Uterine smooth muscle cell (primary cell): ENCODE data around the gene ATXN2L. TPM values are rescaled to one million over a fixed set of nuclear protein-coding genes. Genes with fewer than 3 reads are reported as not detected.

Source experiments
- total RNA-seq: library from RNA; depleted of rRNA; stranded (reverse); fragments of >200 nt; gene quantifications from 2 replicates; pipeline ENCODE4 v1.2.3, GENCODE V29; 2014

Gene ATXN2L, protein sequence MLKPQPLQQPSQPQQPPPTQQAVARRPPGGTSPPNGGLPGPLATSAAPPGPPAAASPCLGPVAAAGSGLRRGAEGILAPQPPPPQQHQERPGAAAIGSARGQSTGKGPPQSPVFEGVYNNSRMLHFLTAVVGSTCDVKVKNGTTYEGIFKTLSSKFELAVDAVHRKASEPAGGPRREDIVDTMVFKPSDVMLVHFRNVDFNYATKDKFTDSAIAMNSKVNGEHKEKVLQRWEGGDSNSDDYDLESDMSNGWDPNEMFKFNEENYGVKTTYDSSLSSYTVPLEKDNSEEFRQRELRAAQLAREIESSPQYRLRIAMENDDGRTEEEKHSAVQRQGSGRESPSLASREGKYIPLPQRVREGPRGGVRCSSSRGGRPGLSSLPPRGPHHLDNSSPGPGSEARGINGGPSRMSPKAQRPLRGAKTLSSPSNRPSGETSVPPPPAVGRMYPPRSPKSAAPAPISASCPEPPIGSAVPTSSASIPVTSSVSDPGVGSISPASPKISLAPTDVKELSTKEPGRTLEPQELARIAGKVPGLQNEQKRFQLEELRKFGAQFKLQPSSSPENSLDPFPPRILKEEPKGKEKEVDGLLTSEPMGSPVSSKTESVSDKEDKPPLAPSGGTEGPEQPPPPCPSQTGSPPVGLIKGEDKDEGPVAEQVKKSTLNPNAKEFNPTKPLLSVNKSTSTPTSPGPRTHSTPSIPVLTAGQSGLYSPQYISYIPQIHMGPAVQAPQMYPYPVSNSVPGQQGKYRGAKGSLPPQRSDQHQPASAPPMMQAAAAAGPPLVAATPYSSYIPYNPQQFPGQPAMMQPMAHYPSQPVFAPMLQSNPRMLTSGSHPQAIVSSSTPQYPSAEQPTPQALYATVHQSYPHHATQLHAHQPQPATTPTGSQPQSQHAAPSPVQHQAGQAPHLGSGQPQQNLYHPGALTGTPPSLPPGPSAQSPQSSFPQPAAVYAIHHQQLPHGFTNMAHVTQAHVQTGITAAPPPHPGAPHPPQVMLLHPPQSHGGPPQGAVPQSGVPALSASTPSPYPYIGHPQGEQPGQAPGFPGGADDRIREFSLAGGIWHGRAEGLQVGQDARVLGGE
- total RNA-seq, result 62.1 and 67.1 TPM in 2 replicates

DNA sequence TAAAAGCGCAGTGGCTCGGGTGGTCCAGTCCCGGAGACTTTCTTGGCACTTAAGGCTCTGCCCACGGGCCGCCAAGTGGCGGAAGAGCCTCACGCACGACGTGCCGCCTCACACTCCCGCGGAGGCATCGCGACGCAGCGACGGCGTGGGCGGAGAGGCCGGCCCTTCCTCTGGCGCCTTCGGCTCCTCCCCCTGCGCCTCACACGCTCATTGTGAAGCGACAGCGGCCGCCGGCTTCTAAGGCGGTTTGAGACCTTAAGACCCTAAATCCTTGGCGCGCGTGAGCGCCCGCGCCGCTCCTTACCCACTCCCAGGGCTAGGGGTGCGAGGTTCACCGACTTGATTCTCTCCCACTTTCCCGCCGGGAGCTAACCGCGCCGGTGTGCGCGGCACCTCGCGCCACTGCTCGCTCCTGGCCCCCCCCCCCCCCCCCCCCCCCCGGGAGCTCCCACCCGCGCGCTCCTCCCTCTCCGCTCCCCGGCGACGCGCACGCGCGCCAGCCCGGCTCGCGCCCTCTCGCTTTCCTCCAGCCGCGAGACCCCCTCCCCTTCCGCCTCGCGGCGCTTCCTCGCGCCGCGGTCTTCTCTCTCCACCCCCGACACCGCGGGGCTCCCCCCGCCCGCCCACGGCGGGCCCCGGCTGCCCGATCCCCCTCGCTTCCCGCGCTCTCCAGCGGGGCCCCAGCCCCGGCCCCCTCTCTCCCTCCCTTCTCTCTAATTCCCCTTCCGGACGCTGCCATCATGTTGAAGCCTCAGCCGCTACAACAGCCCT lies at the start of gene ATXN2L:
ATXN2L (plus strand) TSS at position 480 of the 771 bp plus-strand sequence; CDS start at position 741, 261 bp downstream.

DNA sequence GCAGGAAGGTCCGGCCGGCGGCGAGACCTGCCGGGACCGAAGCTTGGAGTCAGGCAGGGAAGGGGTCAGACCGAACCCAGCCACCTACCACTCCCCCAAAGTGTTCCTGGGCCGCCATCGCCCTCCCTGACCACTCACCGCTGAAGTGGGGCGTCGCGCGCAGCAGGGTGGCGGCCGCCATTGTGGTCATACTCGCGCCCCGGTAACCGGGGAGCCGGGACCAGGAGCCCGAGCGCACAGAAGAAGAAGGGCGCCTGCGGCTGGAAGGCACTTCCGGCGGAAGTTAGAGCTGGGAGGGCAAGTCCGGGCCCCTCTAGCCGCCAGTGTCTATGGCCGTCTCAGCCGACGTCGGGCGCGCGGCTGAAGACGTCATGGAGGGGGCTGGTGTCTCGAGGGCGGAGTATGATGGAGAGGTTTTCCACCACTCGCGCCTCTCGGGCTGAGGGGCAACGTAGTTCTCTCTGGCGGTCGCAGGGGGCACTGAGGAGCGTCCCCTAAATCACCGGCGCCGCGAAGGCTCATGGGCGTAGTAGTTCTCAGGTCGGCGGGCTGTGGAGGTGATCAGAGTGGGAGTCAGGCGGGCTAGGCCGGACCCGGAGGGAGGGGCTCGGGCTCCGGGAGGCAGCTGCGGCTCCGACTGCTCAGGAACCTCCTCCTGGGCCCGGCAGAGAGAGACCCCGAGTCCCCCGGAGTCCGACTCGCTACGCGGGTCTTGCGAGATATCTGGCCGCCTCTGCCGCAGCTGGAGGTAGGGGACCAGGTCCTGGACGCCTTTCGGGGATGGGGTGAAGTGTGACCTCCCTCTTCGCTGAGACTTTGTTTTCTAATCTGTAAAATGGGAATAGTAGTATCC lies 23.5 kb downstream of the ATXN2L start, which contains the start of gene TUFM:
TUFM (minus strand) TSS at position 269 of the 853 bp plus-strand sequence; CDS start at position 190, 79 bp downstream.

DNA sequence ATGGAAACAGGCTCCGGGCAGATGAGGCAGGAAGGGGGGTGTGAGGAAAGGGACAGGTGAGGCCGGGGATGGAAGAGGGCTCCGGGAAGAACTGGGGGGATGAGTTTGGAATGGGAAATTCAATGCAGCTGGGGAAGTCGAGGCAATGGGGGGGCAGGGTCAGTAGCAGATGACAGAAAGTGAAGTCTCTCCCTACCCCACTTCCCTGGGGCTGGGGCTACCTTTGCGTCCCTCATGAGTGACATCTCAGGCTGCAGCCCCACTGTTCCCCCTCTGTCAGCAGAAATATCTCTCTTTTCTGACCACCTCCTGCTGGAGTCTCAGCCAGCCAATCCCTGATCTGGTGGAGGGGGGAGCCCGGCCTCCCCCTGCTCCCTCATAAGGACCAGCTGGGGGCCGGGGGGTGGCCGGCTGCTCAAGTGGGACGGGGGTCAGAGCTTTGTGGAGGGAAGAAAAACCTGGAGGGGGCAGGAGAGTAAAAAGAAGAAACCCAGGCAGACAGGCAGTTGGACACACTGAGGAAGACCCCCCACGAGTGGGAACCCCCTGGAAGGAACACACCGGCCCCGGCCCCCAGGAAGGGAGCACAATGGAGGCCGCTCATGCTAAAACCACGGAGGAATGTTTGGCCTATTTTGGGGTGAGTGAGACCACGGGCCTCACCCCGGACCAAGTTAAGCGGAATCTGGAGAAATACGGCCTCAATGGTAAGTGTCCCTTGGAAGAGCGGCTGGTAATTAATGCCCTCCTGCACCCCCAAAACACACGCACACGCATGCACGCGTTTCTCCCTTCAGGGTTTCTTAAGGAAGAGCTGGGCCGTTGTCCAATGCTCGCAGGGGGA lies 55.5 kb downstream of the ATXN2L start, which contains the start of gene ATP2A1:
ATP2A1 (plus strand) TSS at position 406 of the 844 bp plus-strand sequence; CDS start at position 590, 184 bp downstream.

Other genes with a start within 250 kb of the ATXN2L start
- under 0.01 TPM in 1 of 2 replicates, not detected in the other for gene SULT1A2, start 225.9 kb upstream of the ATXN2L start, total RNA-seq
- 0.77 and 0.87 TPM in 2 replicates for gene SULT1A1, start 213.0 kb upstream of the ATXN2L start, total RNA-seq
- gene NPIPB8, start 184.9 kb upstream of the ATXN2L start, total RNA-seq, result under 0.01 and 0.12 TPM in 2 replicates
- gene EIF3C, start 111.5 kb upstream of the ATXN2L start, total RNA-seq, result 108 and 129 TPM in 2 replicates
- gene NPIPB9, start 71.2 kb upstream of the ATXN2L start, total RNA-seq, result 4.1 and 4.3 TPM in 2 replicates
- gene TUFM, start 23.3 kb downstream of the ATXN2L start, total RNA-seq, result 126 and 136 TPM in 2 replicates
- 10.3 and 12.0 TPM in 2 replicates for gene SH2B1, start 40.8 kb downstream of the ATXN2L start, total RNA-seq
- gene ATP2A1, start 55.5 kb downstream of the ATXN2L start, total RNA-seq, result 0.22 and 0.25 TPM in 2 replicates
- gene RABEP2, start 102.2 kb downstream of the ATXN2L start, total RNA-seq, result 38.7 and 42.5 TPM in 2 replicates
- gene CD19, start 109.0 kb downstream of the ATXN2L start, total RNA-seq, result not detected in 2 replicates
- 14.1 and 21.6 TPM in 2 replicates for gene NFATC2IP, start 127.9 kb downstream of the ATXN2L start, total RNA-seq
- gene SPNS1, start 151.8 kb downstream of the ATXN2L start, total RNA-seq, result 23.7 and 32.6 TPM in 2 replicates
- 0.33 and 0.87 TPM in 2 replicates for gene LAT, start 162.1 kb downstream of the ATXN2L start, total RNA-seq